Mesothelial cell of epicardium (in vitro differentiated cells): ENCODE data around the gene DENND11. TPM values are rescaled to one million over a fixed set of nuclear protein-coding genes. Genes with fewer than 3 reads are reported as not detected.

Source experiments
- DNase-seq, 2 experiments: peaks; one replicate each; pipeline ENCODE4 v3.0.0; 2021; ENCODE audit warnings: low spot score in 2 of 2; ENCODE audit not compliant: unreplicated experiment in 2 of 2
- H3K27ac Mint-ChIP-seq: 2 replicates; pipeline ENCODE4 v1.8.0; 2021; ENCODE audit warnings: mixed read lengths
- H3K27me3 Mint-ChIP-seq: 2 replicates; pipeline ENCODE4 v1.8.0; 2021; ENCODE audit warnings: low read depth, mixed read lengths
- H3K36me3 Mint-ChIP-seq: 2 replicates; pipeline ENCODE4 v1.8.0; 2021; ENCODE audit warnings: mixed read lengths
- H3K4me1 Mint-ChIP-seq: 2 replicates; pipeline ENCODE4 v1.8.0; 2021; ENCODE audit warnings: mixed read lengths
- H3K4me3 Mint-ChIP-seq: 2 replicates; pipeline ENCODE4 v1.8.0; 2021; ENCODE audit warnings: mild to moderate bottlenecking, moderate library complexity, mixed read lengths
- H3K9me3 Mint-ChIP-seq: 2 replicates; pipeline ENCODE4 v1.8.0; 2021; ENCODE audit warnings: mixed read lengths
- total RNA-seq: library from RNA; stranded (reverse); gene quantifications from 3 replicates; pipeline ENCODE4 v1.2.1, GENCODE V29; 2021
- TF ChIP-seq, protein P1 (sequence below): fragments of 200-600 bp; sonication (generic); IDR thresholded peaks from one replicate; pipeline ENCODE4 v1.5.0; 2021; ENCODE audit warnings: antibody characterized with exemption; ENCODE audit not compliant: unreplicated experiment

The DENND11 gene
- total RNA-seq, 1 donor from 2014 or later: 22.7 TPM

DNA sequence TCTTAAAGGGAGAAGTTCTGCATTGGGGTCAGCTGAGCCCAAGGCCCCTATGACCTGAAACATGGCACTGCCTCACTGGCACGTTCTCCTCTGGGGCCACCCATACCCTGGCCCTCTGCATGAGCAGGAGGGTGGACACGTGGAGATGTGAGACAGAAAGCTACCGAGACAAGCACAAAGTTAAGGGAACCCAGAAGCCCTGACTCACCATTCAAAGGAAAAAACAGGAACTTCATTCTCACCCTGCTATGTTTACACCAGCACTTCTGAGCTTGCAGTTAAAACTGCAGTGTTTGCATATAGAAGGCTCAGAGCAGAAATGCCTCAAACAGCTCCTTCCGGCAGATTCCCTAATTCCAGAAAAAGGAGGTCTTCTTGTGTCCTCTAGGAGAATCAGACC lies 41.7 kb downstream of the DENND11 start:
- Mint-ChIP-seq H3K27me3 (no peaks in the 10 kb centered on the region), H3K27ac (no peak overlapping the region), H3K4me3 (no peak overlapping the region), H3K9me3 (no peaks in the 10 kb centered on the region), H3K36me3 (peaks cover 28% of the 10 kb centered on the region), H3K4me1 (no peaks in the 10 kb centered on the region)
- TF ChIP-seq, protein P1, sequence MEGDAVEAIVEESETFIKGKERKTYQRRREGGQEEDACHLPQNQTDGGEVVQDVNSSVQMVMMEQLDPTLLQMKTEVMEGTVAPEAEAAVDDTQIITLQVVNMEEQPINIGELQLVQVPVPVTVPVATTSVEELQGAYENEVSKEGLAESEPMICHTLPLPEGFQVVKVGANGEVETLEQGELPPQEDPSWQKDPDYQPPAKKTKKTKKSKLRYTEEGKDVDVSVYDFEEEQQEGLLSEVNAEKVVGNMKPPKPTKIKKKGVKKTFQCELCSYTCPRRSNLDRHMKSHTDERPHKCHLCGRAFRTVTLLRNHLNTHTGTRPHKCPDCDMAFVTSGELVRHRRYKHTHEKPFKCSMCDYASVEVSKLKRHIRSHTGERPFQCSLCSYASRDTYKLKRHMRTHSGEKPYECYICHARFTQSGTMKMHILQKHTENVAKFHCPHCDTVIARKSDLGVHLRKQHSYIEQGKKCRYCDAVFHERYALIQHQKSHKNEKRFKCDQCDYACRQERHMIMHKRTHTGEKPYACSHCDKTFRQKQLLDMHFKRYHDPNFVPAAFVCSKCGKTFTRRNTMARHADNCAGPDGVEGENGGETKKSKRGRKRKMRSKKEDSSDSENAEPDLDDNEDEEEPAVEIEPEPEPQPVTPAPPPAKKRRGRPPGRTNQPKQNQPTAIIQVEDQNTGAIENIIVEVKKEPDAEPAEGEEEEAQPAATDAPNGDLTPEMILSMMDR: no peak
- no peak for DNase-seq

DNA sequence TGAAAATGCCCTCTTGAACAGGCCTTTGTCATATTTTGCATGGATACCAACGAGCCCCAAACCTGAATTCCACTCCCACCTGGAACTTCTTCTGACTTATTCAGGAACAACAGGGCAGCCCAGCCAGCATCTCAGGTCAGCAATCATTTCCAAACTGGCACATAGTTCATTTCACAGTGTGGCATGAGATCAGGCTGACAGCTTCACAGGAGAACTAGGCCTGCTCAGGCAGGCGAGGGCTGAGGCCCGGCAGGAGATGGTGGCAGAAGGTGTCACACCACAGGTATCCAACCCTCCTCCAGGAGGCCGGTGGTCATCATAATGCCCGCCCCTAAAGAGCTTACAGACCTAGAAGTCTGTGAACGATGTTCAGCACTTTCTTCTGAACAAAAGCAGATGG lies 42.5 kb downstream of the DENND11 start:
- Mint-ChIP-seq H3K4me1 (peaks cover 2% of the 10 kb centered on the region), H3K4me3 (no peak overlapping the region), H3K9me3 (no peaks in the 10 kb centered on the region), H3K36me3 (peaks cover 29% of the 10 kb centered on the region), H3K27me3 (no peaks in the 10 kb centered on the region), H3K27ac (no peak overlapping the region)
- DNase-seq: no peak
- TF ChIP-seq, protein P1: no peak

DNA sequence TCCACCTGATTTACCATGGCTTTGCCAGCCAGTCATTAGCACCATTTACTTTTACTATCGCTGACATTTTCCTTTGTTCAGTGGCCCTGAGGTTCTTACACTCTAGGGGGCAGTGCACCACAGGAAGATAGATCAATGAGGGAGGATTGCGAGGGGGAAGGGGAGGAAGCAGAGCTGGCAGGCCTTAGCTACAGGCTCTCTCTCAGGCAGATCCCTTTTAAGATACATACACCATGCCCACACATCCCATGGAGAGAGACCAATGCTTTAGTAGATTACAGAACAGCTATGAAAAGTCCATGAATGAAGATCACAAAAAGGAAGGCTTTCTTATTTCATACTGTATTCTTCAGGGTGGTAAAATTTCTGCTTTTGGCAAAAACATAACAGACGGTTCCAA lies 47.4 kb downstream of the DENND11 start:
- Mint-ChIP-seq H3K27ac (peak overlapping the region; percentile 64), H3K27me3 (no peaks in the 10 kb centered on the region), H3K9me3 (no peaks in the 10 kb centered on the region), H3K4me3 (no peak overlapping the region), H3K4me1 (peaks cover 14% of the 10 kb centered on the region), H3K36me3 (peaks cover 6% of the 10 kb centered on the region)
- TF ChIP-seq, protein P1: peak; percentile 32
- DNase-seq: no peak

DNA sequence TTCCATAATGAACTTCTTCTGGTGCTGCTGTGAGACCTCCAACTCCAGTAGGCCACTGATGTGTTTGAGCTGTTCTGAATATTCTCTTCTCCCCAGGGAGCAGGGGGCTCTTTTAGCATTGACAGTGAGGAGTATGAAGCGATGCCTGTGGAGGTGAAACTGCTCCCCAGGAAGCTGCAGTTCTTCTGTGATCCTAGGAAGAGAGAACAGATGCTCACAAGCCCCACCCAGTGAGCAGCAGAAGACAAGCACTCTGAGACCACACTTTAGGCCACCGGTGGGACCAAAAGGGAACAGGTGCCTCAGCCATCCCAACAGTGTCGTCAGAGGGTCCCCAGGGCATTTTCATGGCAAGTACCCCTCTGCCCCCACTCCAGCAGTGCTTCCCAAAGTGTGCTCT lies 49.3 kb downstream of the DENND11 start:
- DNase-seq: no peak
- Mint-ChIP-seq H3K4me1 (peaks cover 14% of the 10 kb centered on the region), H3K36me3 (peaks cover 6% of the 10 kb centered on the region), H3K27me3 (no peaks in the 10 kb centered on the region), H3K4me3 (no peak overlapping the region), H3K9me3 (no peaks in the 10 kb centered on the region), H3K27ac (no peak overlapping the region)
- TF ChIP-seq, protein P1: no peak

Other genes with a start within 250 kb of the DENND11 start
- gene AGK, start 150.8 kb downstream of the DENND11 start, total RNA-seq: 31.1 to 35.1 TPM (median 35.0 TPM) in 3 replicates
- 0.09 TPM in 1 of 3 replicates, not detected in the others for gene WEE2, start 6.2 kb upstream of the DENND11 start, total RNA-seq
- gene SSBP1, start 36.2 kb upstream of the DENND11 start, total RNA-seq: 120 to 127 TPM (median 123 TPM) in 3 replicates
- gene TAS2R3, start 61.9 kb upstream of the DENND11 start, total RNA-seq: 4.0 to 5.6 TPM (median 5.0 TPM) in 3 replicates
- 3.3 to 4.3 TPM (median 3.5 TPM) in 3 replicates for gene TAS2R4, start 74.5 kb upstream of the DENND11 start, total RNA-seq
- gene TAS2R5, start 88.1 kb upstream of the DENND11 start, total RNA-seq: 4.5 to 5.9 TPM (median 5.1 TPM) in 3 replicates
- gene PRSS37, start 139.3 kb upstream of the DENND11 start, total RNA-seq: not detected in 3 replicates
- gene OR9A4, start 214.2 kb upstream of the DENND11 start, total RNA-seq: 0.14 to 0.18 TPM in 2 of 3 replicates, not detected in the other
- not detected in 3 replicates for gene CLEC5A, start 244.8 kb upstream of the DENND11 start, total RNA-seq